Breast epithelium (tissue), 3 donors: ENCODE results near the gene SSR3.

Source experiments
- POLR2A ChIP-seq: fragments of 450-650 bp; IDR thresholded peaks from one replicate; pipeline ENCODE4 v1.6.1; 2016; ENCODE audit warnings: antibody characterized with exemption, mild to moderate bottlenecking, moderate library complexity
- POLR2AphosphoS5 ChIP-seq, 3 donors: sonication (generic); formaldehyde crosslinking; IDR thresholded peaks; one replicate each; pipeline ENCODE4 v1.6.1; 2017; ENCODE audit warnings: antibody characterized with exemption in 3 of 3

GRCh38 chr3:156579427-156579851 is 24.5 kb upstream of the SSR3 start:
- TF ChIP-seq POLR2A (no peak), POLR2AphosphoS5 (IDR thresholded peaks at IDR 0.05) (no peak)
